GM10248 (cell line): ENCODE results near the gene KCTD10.

Experiments used
- CTCF ChIA-PET: fragments of 300-600 bp; sonication (Branson Sonifier 250); formaldehyde crosslinking; extraction: SDS; loops from one replicate; lab custom pipeline; 2021; ENCODE audit warnings: antibody characterized with exemption; lab: Yijun Ruan, JAX
- POLR2A ChIA-PET: fragments of 350-650 bp; sonication (Branson Sonifier 250); formaldehyde crosslinking; extraction: SDS; loops from one replicate; lab custom pipeline; 2020; ENCODE audit warnings: antibody characterized with exemption; lab: Yijun Ruan, JAX
- DNase-seq: peaks from one replicate; pipeline ENCODE4 v3.0.0; 2012; ENCODE audit errors: extremely low spot score
- TF ChIP-seq, protein P1 (sequence below): IDR thresholded peaks from 2 replicates; pipeline ENCODE4 v1.5.1; 2012; ENCODE audit warnings: mild to moderate bottlenecking, low read depth; ENCODE audit errors: extremely low read depth, missing control alignments, control extremely low read depth

Gene KCTD10

DNA sequence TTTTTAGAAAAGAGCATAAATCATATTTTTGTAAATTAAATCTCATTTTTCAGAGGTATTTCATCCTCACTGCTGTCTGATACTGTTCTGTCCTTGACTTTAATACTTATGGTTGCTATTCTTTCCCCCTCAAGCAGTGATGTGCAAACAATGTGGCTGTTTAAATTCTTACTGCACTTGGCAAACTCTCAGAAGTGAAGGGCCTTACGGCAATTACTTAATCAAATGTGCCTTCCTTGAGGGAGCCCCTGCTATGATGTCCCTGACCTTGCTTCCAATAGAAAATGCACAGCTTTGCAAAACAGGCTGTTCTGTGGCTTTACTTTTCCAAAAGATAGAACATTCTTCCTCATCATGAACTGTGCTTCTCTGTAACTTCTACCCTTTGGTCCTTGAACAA lies 35.5 kb upstream of the KCTD10 start:
- TF ChIP-seq, protein P1, sequence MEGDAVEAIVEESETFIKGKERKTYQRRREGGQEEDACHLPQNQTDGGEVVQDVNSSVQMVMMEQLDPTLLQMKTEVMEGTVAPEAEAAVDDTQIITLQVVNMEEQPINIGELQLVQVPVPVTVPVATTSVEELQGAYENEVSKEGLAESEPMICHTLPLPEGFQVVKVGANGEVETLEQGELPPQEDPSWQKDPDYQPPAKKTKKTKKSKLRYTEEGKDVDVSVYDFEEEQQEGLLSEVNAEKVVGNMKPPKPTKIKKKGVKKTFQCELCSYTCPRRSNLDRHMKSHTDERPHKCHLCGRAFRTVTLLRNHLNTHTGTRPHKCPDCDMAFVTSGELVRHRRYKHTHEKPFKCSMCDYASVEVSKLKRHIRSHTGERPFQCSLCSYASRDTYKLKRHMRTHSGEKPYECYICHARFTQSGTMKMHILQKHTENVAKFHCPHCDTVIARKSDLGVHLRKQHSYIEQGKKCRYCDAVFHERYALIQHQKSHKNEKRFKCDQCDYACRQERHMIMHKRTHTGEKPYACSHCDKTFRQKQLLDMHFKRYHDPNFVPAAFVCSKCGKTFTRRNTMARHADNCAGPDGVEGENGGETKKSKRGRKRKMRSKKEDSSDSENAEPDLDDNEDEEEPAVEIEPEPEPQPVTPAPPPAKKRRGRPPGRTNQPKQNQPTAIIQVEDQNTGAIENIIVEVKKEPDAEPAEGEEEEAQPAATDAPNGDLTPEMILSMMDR = no peak
- ChIA-PET CTCF (interaction anchor here (1.4 kb wide), 1 partner anchor 262 kb away, joined by 3 read pairs; no protein-coding TSS in a partner anchor), POLR2A (no interaction called here)
- no peak for DNase-seq

DNA sequence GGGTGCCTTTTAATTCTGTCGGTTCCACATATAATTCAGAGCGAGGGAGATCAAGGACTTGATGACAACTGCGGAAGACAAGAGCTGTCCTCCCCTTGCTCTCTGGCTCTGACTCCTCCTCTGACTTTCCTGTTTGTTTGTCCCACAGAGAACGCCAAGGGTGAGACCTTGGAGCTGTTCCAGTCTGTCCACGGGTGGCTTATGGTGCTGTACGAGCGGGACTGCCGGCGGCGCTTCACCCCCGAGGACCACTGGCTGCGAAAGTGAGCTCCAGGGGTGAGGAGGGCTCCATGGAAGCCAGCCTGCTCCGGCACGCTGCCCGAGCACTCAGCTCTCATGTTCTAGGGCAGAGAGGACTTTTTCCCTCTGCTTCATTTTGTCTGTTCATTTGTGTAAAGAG lies 33.1 kb upstream of the KCTD10 start:
- no peak for DNase-seq
- ChIA-PET POLR2A (no interaction called here), CTCF (interaction anchor here (1.1 to 3.1 kb wide), 5 partner anchors 9 to 335 kb away, joined by 3 to 11 read pairs (median 4); no protein-coding TSS in a partner anchor)
- TF ChIP-seq, protein P1 = no peak

DNA sequence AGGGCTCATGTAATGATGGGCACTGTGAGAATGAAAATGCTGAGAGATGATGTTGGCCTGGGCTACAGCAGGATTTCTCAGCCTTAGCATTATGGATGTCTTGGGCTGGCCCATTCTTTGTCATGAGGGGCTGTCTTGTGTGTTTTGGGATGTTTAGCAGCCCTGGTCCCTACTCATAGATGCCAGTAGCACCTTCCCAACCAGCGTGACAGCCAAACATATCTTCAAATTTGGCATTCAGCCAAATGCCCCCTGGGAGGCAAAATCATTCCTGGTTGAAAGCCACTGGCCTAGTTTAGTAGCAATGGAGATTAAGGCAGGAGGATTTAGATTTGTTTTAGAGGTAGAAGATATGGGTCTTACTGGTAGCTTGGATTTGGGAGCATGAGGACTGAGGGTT lies 27.0 kb upstream of the KCTD10 start:
- POLR2A ChIA-PET = no interaction called here
- DNase-seq = no peak
- TF ChIP-seq, protein P1 = no peak
- CTCF ChIA-PET = interaction anchor here (1.0 to 1.5 kb wide), 2 partner anchors 14 to 19 kb away, joined by 3 read pairs; no protein-coding TSS in a partner anchor

DNA sequence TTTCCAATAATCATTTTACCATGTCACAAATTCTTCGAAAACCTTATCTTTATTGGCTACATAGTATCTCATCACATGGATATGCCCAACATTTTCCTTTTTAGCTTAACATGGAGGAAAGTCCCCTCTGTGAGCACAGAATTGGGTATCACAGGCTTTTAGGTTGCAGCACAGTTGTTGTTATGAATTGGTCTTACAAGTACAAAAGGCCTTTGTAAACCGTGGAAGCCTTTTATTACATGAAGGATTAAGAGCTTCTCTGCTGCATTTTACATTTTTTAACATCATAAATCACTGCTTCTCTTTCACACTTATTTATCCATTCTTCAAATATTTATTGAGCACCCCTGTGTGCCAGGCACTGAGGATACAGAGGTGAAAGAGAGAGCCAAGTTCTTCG lies 26.5 kb upstream of the KCTD10 start:
- ChIA-PET CTCF (interaction anchor here (1.0 kb wide), 1 partner anchor 14 kb away, joined by 3 read pairs; no protein-coding TSS in a partner anchor), POLR2A (no interaction called here)
- DNase-seq = no peak
- TF ChIP-seq, protein P1 = no peak

DNA sequence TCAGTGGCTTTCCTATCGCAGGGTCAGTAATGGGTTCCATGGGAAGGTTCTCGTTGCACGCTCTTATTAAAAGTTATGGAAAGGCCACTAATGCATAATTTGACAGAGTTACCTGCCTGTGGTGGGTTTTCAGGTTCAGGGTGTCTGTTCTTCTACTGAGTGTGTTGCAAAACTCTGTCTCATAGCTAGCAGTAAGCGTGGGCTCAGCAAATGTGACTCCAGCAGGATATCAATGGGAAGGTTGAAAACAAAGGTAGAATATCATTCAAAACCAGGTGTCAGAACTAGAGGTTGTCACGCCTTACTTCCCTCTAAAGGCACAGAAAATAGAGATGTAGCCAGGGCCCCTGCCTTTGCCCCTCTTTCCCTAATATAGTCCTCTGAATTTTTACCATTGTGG lies 25.2 kb upstream of the KCTD10 start:
- no peak for DNase-seq
- ChIA-PET POLR2A (no interaction called here), CTCF (no interaction called here)
- TF ChIP-seq, protein P1 = no peak

DNA sequence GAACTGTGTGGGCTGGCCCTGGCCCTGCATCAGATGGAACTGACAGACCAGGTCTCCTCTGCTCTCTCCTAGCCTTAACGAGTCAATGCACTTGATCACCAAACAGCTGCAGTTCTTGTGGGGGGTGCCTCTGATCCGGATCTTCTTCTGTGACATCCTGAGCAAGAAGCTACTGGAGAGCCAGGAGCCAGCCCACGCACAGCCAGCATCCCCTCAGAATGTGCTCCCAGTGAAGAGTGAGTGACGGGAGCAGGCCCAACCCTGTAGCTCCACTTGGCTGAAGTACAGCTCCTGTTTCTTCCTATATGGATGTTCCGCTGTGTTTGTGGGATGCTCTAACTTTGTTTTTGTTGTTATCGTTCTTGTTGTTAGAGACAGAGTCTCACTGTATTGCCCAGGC lies 24.2 kb upstream of the KCTD10 start:
- ChIA-PET POLR2A (no interaction called here), CTCF (interaction anchor here (0.8 to 1.0 kb wide), 2 partner anchors 18 to 24 kb away, joined by 3 read pairs; partner anchors contain the start of genes KCTD10 and UBE3B)
- TF ChIP-seq, protein P1 = no peak
- no peak for DNase-seq
